WI38 (cell line): ENCODE measurements around the gene NPDC1.

ENCODE experiments used
- H3K4me3 ChIP-seq: 2 replicates; pipeline ENCODE4 v1.5.1; 2011; ENCODE audit warnings: low read depth, mild to moderate bottlenecking, control low read depth, low read length
- CTCF ChIP-seq: IDR thresholded peaks from 2 replicates; pipeline ENCODE4 v1.5.1; 2012; ENCODE audit warnings: low read depth, mild to moderate bottlenecking, control low read depth, low read length

The NPDC1 gene

DNA sequence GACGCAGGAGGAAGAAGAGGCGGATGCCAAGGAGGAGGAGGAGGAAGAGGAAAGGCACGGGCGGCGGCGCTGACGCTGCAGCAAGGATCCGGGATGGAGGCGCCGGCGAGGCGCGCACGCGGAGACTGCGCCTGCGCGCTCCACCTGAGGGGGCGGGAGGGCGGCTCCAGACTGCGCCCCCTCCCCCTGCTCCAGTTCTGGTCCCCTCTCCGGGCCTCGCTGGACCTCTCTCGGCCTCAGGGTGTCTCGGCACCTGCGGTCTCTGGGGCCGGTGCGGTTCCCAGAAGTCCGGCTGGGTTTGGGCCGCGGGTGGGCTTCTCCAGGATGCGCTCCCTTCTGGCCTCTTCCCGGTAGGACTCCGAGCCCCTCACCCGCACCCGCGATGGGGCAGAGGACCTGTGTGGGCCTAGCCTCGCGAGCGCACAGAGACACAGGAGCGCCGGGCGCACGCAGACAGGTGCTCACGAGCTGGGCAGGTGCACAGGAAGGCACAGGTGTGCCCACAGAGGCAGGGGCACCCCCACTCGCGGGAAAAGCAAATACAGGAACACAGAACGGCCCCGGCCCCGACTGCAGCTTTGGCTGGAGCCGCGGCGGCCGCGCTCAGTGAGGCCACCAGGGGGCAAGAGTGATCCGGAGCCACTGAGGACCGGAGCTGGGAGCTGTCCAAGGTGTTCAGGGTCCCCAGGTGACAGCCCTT lies at the start of gene NPDC1:
Gene NPDC1, minus strand, starts transcription at position 90 of the 700 bp plus-strand sequence. CDS start 188 bp downstream, outside the sequence.
- peak within 1 kb of the TSS; percentile 61 for H3K4me3 ChIP-seq
- TF ChIP-seq CTCF, result peak; percentile 91

- TF ChIP-seq CTCF, result no peak
- no peak overlapping the region for H3K4me3 ChIP-seq
Measured at GRCh38 chr9:137089232-137089947, 43.4 kb upstream of the NPDC1 start.

- TF ChIP-seq CTCF, result no peak
- no peak overlapping the region for H3K4me3 ChIP-seq
Measured at GRCh38 chr9:137088121-137088520, 42.1 kb upstream of the NPDC1 start.

DNA sequence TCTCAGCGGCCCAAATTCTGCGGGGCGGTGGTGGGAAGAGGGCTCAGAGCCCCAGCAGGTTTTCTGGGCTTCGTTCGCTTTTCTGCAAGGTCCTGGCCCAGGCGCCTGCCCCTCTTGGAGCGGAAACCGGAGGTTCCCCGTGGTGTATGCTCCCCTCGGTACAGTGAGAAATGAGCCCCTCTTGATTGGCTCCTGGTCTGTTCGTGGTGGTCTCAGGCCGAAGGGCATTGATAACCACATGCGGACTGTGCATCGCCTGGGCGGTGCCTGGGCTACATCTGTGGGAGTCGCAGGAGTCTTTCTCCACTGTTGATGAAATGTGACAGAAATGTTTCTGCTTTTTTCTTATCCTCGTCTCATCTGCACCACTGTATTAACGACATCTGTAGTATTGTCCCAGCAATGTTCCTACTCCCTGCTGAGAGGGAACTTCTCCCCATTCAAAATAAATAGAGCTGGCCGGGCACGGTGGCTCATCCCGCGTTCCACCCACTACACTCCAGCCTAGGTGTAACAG lies 41.5 kb upstream of the NPDC1 start:
- peak overlapping the region; percentile 81 for H3K4me3 ChIP-seq
- TF ChIP-seq CTCF, result no peak

DNA sequence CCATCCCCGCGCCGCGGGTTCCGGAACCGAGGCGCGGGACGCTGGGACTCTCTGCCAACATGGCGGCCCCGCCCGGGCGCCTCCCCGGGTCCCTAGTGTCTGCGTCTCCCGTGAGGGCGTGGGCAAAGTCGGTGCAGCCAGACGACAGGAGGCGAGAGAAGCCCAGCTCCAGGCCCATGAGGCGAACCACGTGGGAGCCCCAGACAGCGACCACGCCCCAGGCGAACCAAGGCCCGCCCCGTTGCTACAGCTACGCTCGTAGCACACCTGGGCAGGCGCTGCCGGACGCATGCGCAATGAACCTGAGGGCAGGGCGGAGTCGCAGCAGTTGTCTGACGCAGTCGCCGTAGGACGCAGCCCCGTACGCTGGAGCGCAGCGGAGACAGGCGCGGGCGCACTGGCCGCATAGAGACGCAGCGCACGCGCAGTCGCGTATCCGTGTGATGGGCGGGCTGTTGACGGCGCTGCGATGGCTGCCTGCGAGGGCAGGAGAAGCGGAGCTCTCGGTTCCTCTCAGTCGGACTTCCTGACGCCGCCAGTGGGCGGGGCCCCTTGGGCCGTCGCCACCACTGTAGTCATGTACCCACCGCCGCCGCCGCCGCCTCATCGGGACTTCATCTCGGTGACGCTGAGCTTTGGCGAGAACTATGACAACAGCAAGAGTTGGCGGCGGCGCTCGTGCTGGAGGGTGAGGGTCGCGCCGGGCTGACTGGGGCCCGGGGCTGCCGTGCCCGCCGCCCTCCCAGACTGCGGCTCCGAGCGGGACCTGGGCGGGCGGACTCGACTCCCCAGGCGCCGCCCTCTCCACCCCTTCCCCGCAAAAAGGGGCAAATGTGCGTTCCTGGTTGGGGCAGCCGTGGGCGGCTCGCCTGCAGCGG lies 40.8 kb upstream of the NPDC1 start, which contains the start of gene MAN1B1:
Gene MAN1B1, plus strand, starts transcription at position 455 of the 878 bp plus-strand sequence. Its CDS starts 15 bp downstream, at position 470.
- TF ChIP-seq CTCF, result no peak
- peak within 1 kb of the TSS; percentile 81 for H3K4me3 ChIP-seq

- H3K4me3 ChIP-seq, result peak overlapping the region; percentile 81
- no peak for TF ChIP-seq CTCF
Measured at GRCh38 chr9:137085920-137086530, 40.0 kb upstream of the NPDC1 start.
